H9 (cell line): ENCODE data around the gene LAYN. TPM values are rescaled to one million over a fixed set of nuclear protein-coding genes. Genes with fewer than 3 reads are reported as not detected.

Experiments used
- DNase-seq: peaks from one replicate; pipeline ENCODE4 v3.0.0-alpha.2; 2017
- H2AFZ ChIP-seq: one replicate; pipeline ENCODE4 v1.6.1; 2013; ENCODE audit warnings: mild to moderate bottlenecking, low read length, control low read depth, moderate library complexity
- H2AK5ac ChIP-seq: 2 replicates; pipeline ENCODE4 v1.6.1; 2013; ENCODE audit warnings: low read length, control low read depth, mixed read lengths; ENCODE audit not compliant: insufficient read length
- H2BK120ac ChIP-seq: one replicate; pipeline ENCODE4 v1.6.1; 2013; ENCODE audit warnings: low read depth, mild to moderate bottlenecking, low read length, control low read depth, inconsistent platforms; ENCODE audit not compliant: poor library complexity, severe bottlenecking
- H2BK12ac ChIP-seq: 2 replicates; pipeline ENCODE4 v1.6.1; 2013; ENCODE audit warnings: low read length, control low read depth, mixed read lengths, low read depth; ENCODE audit not compliant: insufficient read length
- H2BK15ac ChIP-seq: 2 replicates; pipeline ENCODE4 v1.6.1; 2013; ENCODE audit warnings: low read depth, low read length, control low read depth
- H2BK20ac ChIP-seq: one replicate; pipeline ENCODE4 v1.6.1; 2013; ENCODE audit warnings: low read depth, mild to moderate bottlenecking, low read length, control low read depth, inconsistent platforms; ENCODE audit not compliant: poor library complexity, severe bottlenecking
- H2BK5ac ChIP-seq: 2 replicates; pipeline ENCODE4 v1.6.1; 2013; ENCODE audit warnings: low read length, control low read depth, mixed read lengths; ENCODE audit not compliant: insufficient read length
- H3K14ac ChIP-seq: 2 replicates; pipeline ENCODE4 v1.6.1; 2013; ENCODE audit warnings: low read length, control low read depth; ENCODE audit not compliant: insufficient read depth
- H3K18ac ChIP-seq: 2 replicates; pipeline ENCODE4 v1.6.1; 2013; ENCODE audit warnings: low read depth, mild to moderate bottlenecking, mixed read lengths, low read length, control low read depth; ENCODE audit not compliant: insufficient read length
- H3K23ac ChIP-seq: 2 replicates; pipeline ENCODE4 v1.6.1; 2013; ENCODE audit warnings: low read length, control low read depth, mixed read lengths, low read depth; ENCODE audit not compliant: insufficient read length
- H3K23me2 ChIP-seq: 2 replicates; pipeline ENCODE4 v1.6.1; 2013; ENCODE audit warnings: low read depth, mild to moderate bottlenecking, mixed read lengths, low read length, control low read depth; ENCODE audit not compliant: insufficient read length, poor library complexity, severe bottlenecking
- H3K27ac ChIP-seq: 2 replicates; pipeline ENCODE4 v1.5.1; 2013; ENCODE audit warnings: low read length, control low read depth, mixed read lengths, low read depth; ENCODE audit not compliant: insufficient read length
- H3K27me3 ChIP-seq: 2 replicates; pipeline ENCODE4 v1.6.1; 2013; ENCODE audit warnings: low read length, control low read depth, inconsistent platforms; ENCODE audit not compliant: insufficient read depth
- H3K4ac ChIP-seq: 2 replicates; pipeline ENCODE4 v1.6.1; 2013; ENCODE audit warnings: low read depth, mild to moderate bottlenecking, control low read depth, inconsistent platforms, low read length, moderate library complexity
- H3K4me1 ChIP-seq: 2 replicates; pipeline ENCODE4 v1.6.1; 2013; ENCODE audit warnings: low read length, control low read depth, inconsistent platforms; ENCODE audit not compliant: insufficient read depth
- H3K4me2 ChIP-seq: 2 replicates; pipeline ENCODE4 v1.6.1; 2013; ENCODE audit warnings: low read length, control low read depth, mixed read lengths; ENCODE audit not compliant: insufficient read length, insufficient read depth
- H3K56ac ChIP-seq: 2 replicates; pipeline ENCODE4 v1.6.1; 2013; ENCODE audit warnings: low read depth, mild to moderate bottlenecking, mixed read lengths, low read length, control low read depth; ENCODE audit not compliant: insufficient read length
- H3K79me1 ChIP-seq: 2 replicates; pipeline ENCODE4 v1.6.1; 2013; ENCODE audit warnings: low read depth, mild to moderate bottlenecking, moderate library complexity, low read length, control low read depth, inconsistent platforms; ENCODE audit not compliant: insufficient read depth, poor library complexity, severe bottlenecking
- H3K79me2 ChIP-seq: 2 replicates; pipeline ENCODE4 v1.6.1; 2013; ENCODE audit warnings: low read length, control low read depth, inconsistent platforms; ENCODE audit not compliant: insufficient read depth
- H3K9ac ChIP-seq: 2 replicates; pipeline ENCODE4 v1.6.1; 2013; ENCODE audit warnings: low read length, control low read depth, mixed read lengths; ENCODE audit not compliant: insufficient read length; ENCODE audit errors: extremely low read depth
- H3K9me3 ChIP-seq: one replicate; pipeline ENCODE4 v1.6.1; 2013; ENCODE audit warnings: low read depth, low read length, inconsistent platforms; ENCODE audit not compliant: control insufficient read depth
- H3T11ph ChIP-seq: one replicate; pipeline ENCODE4 v1.6.1; 2013; ENCODE audit warnings: mild to moderate bottlenecking, low read length, control low read depth, inconsistent platforms
- H4K20me1 ChIP-seq: one replicate; pipeline ENCODE4 v1.6.1; 2013; ENCODE audit not compliant: control insufficient read depth, insufficient read length, insufficient read depth
- H4K5ac ChIP-seq: 2 replicates; pipeline ENCODE4 v1.6.1; 2013; ENCODE audit warnings: low read depth, mild to moderate bottlenecking, mixed read lengths, low read length, control low read depth; ENCODE audit not compliant: insufficient read length
- H4K8ac ChIP-seq: replicated peaks from 2 replicates; pipeline ENCODE4 v1.6.1; 2013; ENCODE audit warnings: low read length, control low read depth, mixed read lengths, low read depth; ENCODE audit not compliant: insufficient read length
- H4K91ac ChIP-seq: 2 replicates; pipeline ENCODE4 v1.6.1; 2013; ENCODE audit warnings: low read depth, mild to moderate bottlenecking, moderate library complexity, mixed read lengths, low read length, control low read depth; ENCODE audit not compliant: insufficient read length
- H3K27ac Mint-ChIP-seq, 3 experiments: 2 replicates in 2 of 3; 3 replicates in 1 of 3; pipeline ENCODE4 v1.8.0; 2020 to 2021; ENCODE audit warnings: mixed read lengths in 3 of 3, mild to moderate bottlenecking in 1 of 3, moderate library complexity in 1 of 3
- H3K27me3 Mint-ChIP-seq: 2 replicates; pipeline ENCODE4 v1.8.0; 2021; ENCODE audit warnings: low read depth, mild to moderate bottlenecking, moderate library complexity, mixed read lengths
- H3K36me3 Mint-ChIP-seq, 3 experiments: 2 replicates in 2 of 3; 3 replicates in 1 of 3; pipeline ENCODE4 v1.8.0; 2020 to 2021; ENCODE audit warnings: low read depth in 3 of 3, mixed read lengths in 3 of 3; ENCODE audit not compliant: insufficient read depth in 1 of 3
- H3K4me1 Mint-ChIP-seq, 2 experiments: 2 replicates each; pipeline ENCODE4 v1.8.0; 2020; ENCODE audit warnings: mixed read lengths in 2 of 2
- H3K4me3 Mint-ChIP-seq, 2 experiments: 2 replicates in 1 of 2; 3 replicates in 1 of 2; pipeline ENCODE4 v1.8.0; 2020 to 2021; ENCODE audit warnings: mild to moderate bottlenecking in 2 of 2, mixed read lengths in 2 of 2, moderate library complexity in 1 of 2
- H3K9me3 Mint-ChIP-seq, 2 experiments: 2 replicates in 1 of 2; 3 replicates in 1 of 2; pipeline ENCODE4 v1.8.0; 2020; ENCODE audit warnings: mild to moderate bottlenecking in 2 of 2, mixed read lengths in 2 of 2, moderate library complexity in 1 of 2
- WGBS: extraction: QIAGEN DNeasy Blood & Tissue Kit; methylation state at CpG from one replicate; pipeline ENCODE4 v1.1.7; 2013; ENCODE audit warnings: missing lambda C conversion rate, low lambda C conversion rate, mixed read lengths; ENCODE audit not compliant: insufficient read length; ENCODE audit errors: extremely low coverage; 5-methylcytosine and 5-hydroxymethylcytosine counted together
- total RNA-seq: library from RNA; stranded (reverse); gene quantifications from 2 replicates; pipeline ENCODE4 v1.2.1, GENCODE V29; 2021
- TF ChIP-seq, protein P1 (sequence below): fragments of 200-600 bp; sonication (generic); conservative IDR thresholded peaks from 3 replicates; pipeline ENCODE4 v1.8.0; 2021; ENCODE audit warnings: antibody characterized with exemption, mild to moderate bottlenecking

The LAYN gene
- total RNA-seq, 1 experiment from 2014 or later, result 3.1 TPM

DNA sequence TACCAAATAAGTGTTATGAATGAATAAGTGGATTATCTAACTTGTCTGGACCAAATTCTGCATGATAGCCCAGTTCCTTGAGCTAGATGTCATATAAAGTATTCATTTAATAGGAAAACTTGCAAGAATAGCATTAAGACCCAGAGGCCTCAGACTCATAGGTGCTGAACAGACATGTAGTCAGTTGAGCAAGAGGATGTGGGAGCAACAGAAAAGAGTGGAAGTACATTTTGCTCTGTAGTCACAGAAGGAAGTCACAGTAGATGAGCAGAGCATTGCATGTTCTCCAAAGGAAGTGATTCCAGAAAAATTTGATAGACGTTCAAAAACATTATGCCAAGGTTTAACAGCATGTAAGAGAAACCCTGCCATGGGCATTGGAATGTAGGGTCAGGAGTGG is 16.5 kb upstream of the LAYN start:
- Histone ChIP-seq H4K20me1 (no peaks in the 10 kb centered on the region), H3K18ac (no peak overlapping the region), H2AK5ac (no peak overlapping the region), H3K23me2 (no peaks in the 10 kb centered on the region), H3K14ac (no peak overlapping the region), H3K79me1 (no peaks in the 10 kb centered on the region), H2BK120ac (no peak overlapping the region), H3K4me2 (no peak overlapping the region), H2BK12ac (no peak overlapping the region), H4K91ac (no peak overlapping the region), H3K27ac (no peak overlapping the region), H3K23ac (no peak overlapping the region), H3K4ac (no peak overlapping the region), H4K8ac (no peak overlapping the region), H3K9me3 (no peaks in the 10 kb centered on the region), H2BK15ac (no peak overlapping the region), H4K5ac (no peak overlapping the region), H3K9ac (no peak overlapping the region), H3K4me1 (no peaks in the 10 kb centered on the region), H3K79me2 (no peaks in the 10 kb centered on the region), H2AFZ (no peak overlapping the region), H3K56ac (no peak overlapping the region), H2BK20ac (no peak overlapping the region), H3K27me3 (no peaks in the 10 kb centered on the region), H2BK5ac (no peak overlapping the region), H3T11ph (no peak overlapping the region)
- no peaks in the 10 kb centered on the region for H3K36me3 Mint-ChIP-seq
- DNase-seq, result no peak
- TF ChIP-seq, protein P1, sequence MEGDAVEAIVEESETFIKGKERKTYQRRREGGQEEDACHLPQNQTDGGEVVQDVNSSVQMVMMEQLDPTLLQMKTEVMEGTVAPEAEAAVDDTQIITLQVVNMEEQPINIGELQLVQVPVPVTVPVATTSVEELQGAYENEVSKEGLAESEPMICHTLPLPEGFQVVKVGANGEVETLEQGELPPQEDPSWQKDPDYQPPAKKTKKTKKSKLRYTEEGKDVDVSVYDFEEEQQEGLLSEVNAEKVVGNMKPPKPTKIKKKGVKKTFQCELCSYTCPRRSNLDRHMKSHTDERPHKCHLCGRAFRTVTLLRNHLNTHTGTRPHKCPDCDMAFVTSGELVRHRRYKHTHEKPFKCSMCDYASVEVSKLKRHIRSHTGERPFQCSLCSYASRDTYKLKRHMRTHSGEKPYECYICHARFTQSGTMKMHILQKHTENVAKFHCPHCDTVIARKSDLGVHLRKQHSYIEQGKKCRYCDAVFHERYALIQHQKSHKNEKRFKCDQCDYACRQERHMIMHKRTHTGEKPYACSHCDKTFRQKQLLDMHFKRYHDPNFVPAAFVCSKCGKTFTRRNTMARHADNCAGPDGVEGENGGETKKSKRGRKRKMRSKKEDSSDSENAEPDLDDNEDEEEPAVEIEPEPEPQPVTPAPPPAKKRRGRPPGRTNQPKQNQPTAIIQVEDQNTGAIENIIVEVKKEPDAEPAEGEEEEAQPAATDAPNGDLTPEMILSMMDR, result no peak
- no peaks in the 10 kb centered on the region; a peak in 1 of 4 replicates for H3K4me1 Mint-ChIP-seq
- no peaks in the 10 kb centered on the region for H3K9me3 Mint-ChIP-seq
- no CpG with 5 or more reads among the region's 1 CpG for WGBS
- no peak overlapping the region for H3K4me3 Mint-ChIP-seq
- H3K27me3 Mint-ChIP-seq, result no peaks in the 10 kb centered on the region
- H3K27ac Mint-ChIP-seq, result no peak overlapping the region
